CD8-positive, alpha-beta memory T cell (primary cell): Measurements from ENCODE around the gene CKB. TPM values are rescaled to one million over a fixed set of nuclear protein-coding genes. Genes with fewer than 3 reads are reported as not detected.

Experiments
- CTCF ChIA-PET: fragments of 350-600 bp; sonication (Branson Sonifier 250); formaldehyde crosslinking; loops from one replicate; lab custom pipeline; 2021; ENCODE audit warnings: antibody characterized with exemption; lab: Charles Lee
- POLR2A ChIA-PET: fragments of 350-600 bp; sonication (Branson Sonifier 250); formaldehyde crosslinking; loops from one replicate; lab custom pipeline; 2021; ENCODE audit warnings: antibody characterized with exemption; lab: Charles Lee
- DNase-seq, 5 donors: peaks; one replicate each; pipeline versions ENCODE4 v3.0.0 to v3.0.0-alpha.2; 2020 to 2022; ENCODE audit warnings: mixed read lengths in 1 of 5
- H3K27ac ChIP-seq: one replicate; pipeline ENCODE4 v1.7.0; 2013; ENCODE audit warnings: low read depth, mild to moderate bottlenecking, low read length, moderate library complexity
- H3K27me3 ChIP-seq: 2 replicates; pipeline ENCODE4 v1.7.0; 2013; ENCODE audit warnings: low read length, mild to moderate bottlenecking; ENCODE audit not compliant: insufficient read depth, poor library complexity, severe bottlenecking
- H3K36me3 ChIP-seq: 2 replicates; pipeline ENCODE4 v1.7.0; 2013; ENCODE audit warnings: mild to moderate bottlenecking, low read length, moderate library complexity; ENCODE audit not compliant: insufficient read depth
- H3K4me1 ChIP-seq: 2 replicates; pipeline ENCODE4 v1.7.0; 2013; ENCODE audit warnings: mild to moderate bottlenecking, low read length, moderate library complexity; ENCODE audit not compliant: insufficient read depth
- H3K4me3 ChIP-seq: 2 replicates; pipeline ENCODE4 v1.7.0; 2013; ENCODE audit warnings: mild to moderate bottlenecking, low read length
- H3K9me3 ChIP-seq: 2 replicates; pipeline ENCODE4 v1.7.0; 2013; ENCODE audit warnings: mild to moderate bottlenecking, low read length
- H3K27ac Mint-ChIP-seq, 8 donors: one replicate each; pipeline ENCODE4 v1.8.0; 2020 to 2021; ENCODE audit warnings: mixed read lengths in 8 of 8, mild to moderate bottlenecking in 6 of 8, inconsistent platforms in 3 of 8, moderate library complexity in 3 of 8
- H3K27me3 Mint-ChIP-seq, 2 donors: one replicate each; pipeline ENCODE4 v1.8.0; 2020 to 2021; ENCODE audit warnings: mixed read lengths in 2 of 2, mild to moderate bottlenecking in 1 of 2, moderate library complexity in 1 of 2
- H3K36me3 Mint-ChIP-seq, 3 donors: one replicate each; pipeline ENCODE4 v1.8.0; 2020 to 2021; ENCODE audit warnings: mixed read lengths in 3 of 3, inconsistent platforms in 1 of 3, mild to moderate bottlenecking in 1 of 3
- H3K4me1 Mint-ChIP-seq, 3 donors: one replicate each; pipeline ENCODE4 v1.8.0; 2020 to 2021; ENCODE audit warnings: mixed read lengths in 3 of 3, inconsistent platforms in 1 of 3, mild to moderate bottlenecking in 1 of 3
- H3K4me3 Mint-ChIP-seq, 7 donors: one replicate each; pipeline ENCODE4 v1.8.0; 2020 to 2021; ENCODE audit warnings: mixed read lengths in 7 of 7, mild to moderate bottlenecking in 6 of 7, moderate library complexity in 4 of 7, inconsistent platforms in 2 of 7
- H3K9me3 Mint-ChIP-seq, 5 donors: one replicate each; pipeline ENCODE4 v1.8.0; 2020 to 2022; ENCODE audit warnings: mixed read lengths in 5 of 5, mild to moderate bottlenecking in 3 of 5, moderate library complexity in 2 of 5, inconsistent platforms in 1 of 5
- polyA plus RNA-seq: library from polyadenylated mRNA; unstranded; fragments of 300-500 nt; fragmentation: Illumina TruSeq; gene quantifications from one replicate; pipeline ENCODE4 v1.2.3, GENCODE V29; 2021
- total RNA-seq, 2 experiments: library from RNA; stranded (reverse); gene quantifications; one replicate each; pipeline ENCODE4 v1.2.3, GENCODE V29; 2021

The CKB gene
- total and polyA plus RNA-seq, 3 experiments from 2014 or later = 1.1 to 2.7 (median 1.5) TPM

GRCh38 chr14:103543721-103544387 lies 21.2 kb upstream of the CKB start:
- Histone ChIP-seq H3K27me3 (no peaks in the 10 kb centered on the region), H3K4me1 (no peaks in the 10 kb centered on the region), H3K36me3 (no peaks in the 10 kb centered on the region), H3K27ac (no peak overlapping the region), H3K9me3 (no peaks in the 10 kb centered on the region), H3K4me3 (no peak overlapping the region)
- no peak for DNase-seq
- H3K27me3 Mint-ChIP-seq = peaks cover 0 to 2% of the 10 kb centered on the region in 2 donors
- peaks cover 0 to 6% (median 0%) of the 10 kb centered on the region in 3 donors for H3K4me1 Mint-ChIP-seq
- ChIA-PET POLR2A (no interaction called here), CTCF (interaction anchor here (9.0 kb wide), 1 partner anchor 25 kb away, joined by 61 read pairs; no protein-coding TSS in a partner anchor)
- H3K9me3 Mint-ChIP-seq = no peaks in the 10 kb centered on the region
- no peak overlapping the region for H3K27ac Mint-ChIP-seq
- H3K4me3 Mint-ChIP-seq = no peak overlapping the region
- H3K36me3 Mint-ChIP-seq = no peaks in the 10 kb centered on the region

GRCh38 chr14:103543140-103543539 lies 20.5 kb upstream of the CKB start:
- POLR2A ChIA-PET = no interaction called here
- no peak for DNase-seq
- no peaks in the 10 kb centered on the region for H3K9me3 Mint-ChIP-seq
- H3K9me3 ChIP-seq = no peaks in the 10 kb centered on the region
- H3K4me3 ChIP-seq = no peak overlapping the region
- H3K36me3 ChIP-seq = no peaks in the 10 kb centered on the region
- H3K27ac ChIP-seq = no peak overlapping the region
- no peak overlapping the region for H3K4me3 Mint-ChIP-seq
- peaks cover 0 to 6% (median 0%) of the 10 kb centered on the region in 3 donors for H3K4me1 Mint-ChIP-seq
- no peak overlapping the region for H3K27ac Mint-ChIP-seq
- H3K27me3 ChIP-seq = no peaks in the 10 kb centered on the region
- H3K4me1 ChIP-seq = no peaks in the 10 kb centered on the region
- CTCF ChIA-PET = no interaction called here
- no peaks in the 10 kb centered on the region for H3K36me3 Mint-ChIP-seq
- H3K27me3 Mint-ChIP-seq = peaks cover 0 to 2% of the 10 kb centered on the region in 2 donors

- Mint-ChIP-seq H3K4me1 (peaks cover 0 to 6% (median 0%) of the 10 kb centered on the region in 3 donors), H3K4me3 (no peak overlapping the region), H3K27me3 (peaks cover 0 to 2% of the 10 kb centered on the region in 2 donors), H3K27ac (no peak overlapping the region), H3K9me3 (no peaks in the 10 kb centered on the region), H3K36me3 (no peaks in the 10 kb centered on the region)
- ChIA-PET CTCF (no interaction called here), POLR2A (no interaction called here)
- H3K36me3 ChIP-seq = no peaks in the 10 kb centered on the region
- no peaks in the 10 kb centered on the region for H3K27me3 ChIP-seq
- no peaks in the 10 kb centered on the region for H3K9me3 ChIP-seq
- H3K27ac ChIP-seq = no peak overlapping the region
- no peak for DNase-seq
- no peak overlapping the region for H3K4me3 ChIP-seq
- no peaks in the 10 kb centered on the region for H3K4me1 ChIP-seq
Measured at GRCh38 chr14:103542605-103543088, 20.0 kb upstream of the CKB start.

- Histone ChIP-seq H3K4me3 (no peak overlapping the region), H3K36me3 (no peaks in the 10 kb centered on the region), H3K4me1 (no peaks in the 10 kb centered on the region), H3K27me3 (no peaks in the 10 kb centered on the region), H3K27ac (no peak overlapping the region), H3K9me3 (no peaks in the 10 kb centered on the region)
- ChIA-PET CTCF (no interaction called here), POLR2A (no interaction called here)
- H3K27me3 Mint-ChIP-seq = peaks cover 0 to 2% of the 10 kb centered on the region in 2 donors
- no peak overlapping the region for H3K4me3 Mint-ChIP-seq
- H3K36me3 Mint-ChIP-seq = no peaks in the 10 kb centered on the region
- H3K4me1 Mint-ChIP-seq = peaks cover 0 to 6% (median 0%) of the 10 kb centered on the region in 3 donors
- H3K27ac Mint-ChIP-seq = peak overlapping the region in 1 of 8 donors; percentile 33
- DNase-seq = no peak
- no peaks in the 10 kb centered on the region for H3K9me3 Mint-ChIP-seq
Measured at GRCh38 chr14:103541709-103542604, 19.3 kb upstream of the CKB start.

GRCh38 chr14:103540821-103541708 lies 18.4 kb upstream of the CKB start:
- Histone ChIP-seq H3K4me3 (no peak overlapping the region), H3K27me3 (no peaks in the 10 kb centered on the region), H3K9me3 (no peaks in the 10 kb centered on the region), H3K4me1 (no peaks in the 10 kb centered on the region), H3K27ac (no peak overlapping the region), H3K36me3 (no peaks in the 10 kb centered on the region)
- H3K4me3 Mint-ChIP-seq = no peak overlapping the region
- peak overlapping the region in 1 of 8 donors; percentile 33 for H3K27ac Mint-ChIP-seq
- H3K9me3 Mint-ChIP-seq = no peaks in the 10 kb centered on the region
- no peak for DNase-seq
- H3K36me3 Mint-ChIP-seq = no peaks in the 10 kb centered on the region
- peaks cover 0 to 2% of the 10 kb centered on the region in 2 donors for H3K27me3 Mint-ChIP-seq
- H3K4me1 Mint-ChIP-seq = no peaks in the 10 kb centered on the region
- POLR2A ChIA-PET = no interaction called here
- CTCF ChIA-PET = interaction anchor here (1.2 kb wide), 1 partner anchor 22 kb away, joined by 4 read pairs; no protein-coding TSS in a partner anchor

- H3K4me1 Mint-ChIP-seq = no peaks in the 10 kb centered on the region
- Histone ChIP-seq H3K27me3 (no peaks in the 10 kb centered on the region), H3K36me3 (no peaks in the 10 kb centered on the region), H3K4me3 (no peak overlapping the region), H3K9me3 (no peaks in the 10 kb centered on the region), H3K27ac (no peak overlapping the region), H3K4me1 (no peaks in the 10 kb centered on the region)
- peaks cover 0 to 2% of the 10 kb centered on the region in 2 donors for H3K27me3 Mint-ChIP-seq
- no peaks in the 10 kb centered on the region for H3K9me3 Mint-ChIP-seq
- no peak for DNase-seq
- POLR2A ChIA-PET = interaction anchor here (0.8 kb wide), 1 partner anchor 20 kb away, joined by 3 read pairs; no protein-coding TSS in a partner anchor
- peak overlapping the region in 1 of 8 donors; percentile 57 for H3K27ac Mint-ChIP-seq
- no peak overlapping the region for H3K4me3 Mint-ChIP-seq
- CTCF ChIA-PET = no interaction called here
- peaks cover 0 to 6% (median 0%) of the 10 kb centered on the region in 3 donors for H3K36me3 Mint-ChIP-seq
Measured at GRCh38 chr14:103539056-103539825, 16.6 kb upstream of the CKB start.
